LNCAP (cell line): ENCODE data around the gene ACYP2.

ENCODE experiments used
- TF ChIP-seq, protein P1 (sequence below): fragments of 450-650 bp; IDR thresholded peaks from 2 replicates; pipeline ENCODE4 v1.5.1; 2017; ENCODE audit warnings: mild to moderate bottlenecking

The ACYP2 gene

DNA sequence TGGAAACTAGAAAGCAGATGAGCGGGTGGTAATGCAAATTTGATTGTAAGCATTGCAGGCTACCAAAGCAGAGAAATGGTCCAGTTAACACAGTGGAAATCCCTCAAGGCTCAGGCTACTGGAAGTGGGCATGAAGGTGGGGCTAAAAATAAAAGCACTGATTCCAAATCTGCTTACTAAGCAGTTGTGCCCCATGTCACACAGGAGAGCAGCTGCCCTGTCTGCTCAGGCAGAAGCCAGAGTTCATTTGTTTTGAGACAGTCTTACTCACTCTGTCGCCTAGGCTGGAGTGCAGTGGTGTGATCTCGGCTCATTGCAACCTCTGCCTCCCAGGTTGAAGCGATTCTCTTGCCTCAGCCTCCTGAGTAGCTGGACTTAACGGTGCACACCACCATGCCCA is 183.1 kb downstream of the ACYP2 start:
- TF ChIP-seq, protein P1, sequence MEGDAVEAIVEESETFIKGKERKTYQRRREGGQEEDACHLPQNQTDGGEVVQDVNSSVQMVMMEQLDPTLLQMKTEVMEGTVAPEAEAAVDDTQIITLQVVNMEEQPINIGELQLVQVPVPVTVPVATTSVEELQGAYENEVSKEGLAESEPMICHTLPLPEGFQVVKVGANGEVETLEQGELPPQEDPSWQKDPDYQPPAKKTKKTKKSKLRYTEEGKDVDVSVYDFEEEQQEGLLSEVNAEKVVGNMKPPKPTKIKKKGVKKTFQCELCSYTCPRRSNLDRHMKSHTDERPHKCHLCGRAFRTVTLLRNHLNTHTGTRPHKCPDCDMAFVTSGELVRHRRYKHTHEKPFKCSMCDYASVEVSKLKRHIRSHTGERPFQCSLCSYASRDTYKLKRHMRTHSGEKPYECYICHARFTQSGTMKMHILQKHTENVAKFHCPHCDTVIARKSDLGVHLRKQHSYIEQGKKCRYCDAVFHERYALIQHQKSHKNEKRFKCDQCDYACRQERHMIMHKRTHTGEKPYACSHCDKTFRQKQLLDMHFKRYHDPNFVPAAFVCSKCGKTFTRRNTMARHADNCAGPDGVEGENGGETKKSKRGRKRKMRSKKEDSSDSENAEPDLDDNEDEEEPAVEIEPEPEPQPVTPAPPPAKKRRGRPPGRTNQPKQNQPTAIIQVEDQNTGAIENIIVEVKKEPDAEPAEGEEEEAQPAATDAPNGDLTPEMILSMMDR, result no peak

DNA sequence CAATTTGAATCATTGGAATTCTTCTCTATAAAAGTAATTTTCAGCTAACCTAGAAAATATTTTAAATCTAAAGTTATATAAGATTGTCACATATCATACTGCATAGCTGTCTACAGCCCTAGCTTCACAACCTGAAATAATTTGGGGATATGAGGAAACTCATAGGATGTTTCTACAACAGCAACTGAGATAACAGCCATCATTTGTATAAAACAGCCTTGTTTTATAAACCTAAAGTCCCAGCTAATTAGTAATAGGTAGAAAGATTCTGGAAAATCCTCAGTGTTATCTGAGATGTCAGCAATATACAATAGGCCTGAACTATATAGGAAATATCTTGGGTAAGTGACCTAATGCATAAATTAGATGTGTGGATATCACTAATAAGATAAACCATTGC is 188.2 kb downstream of the ACYP2 start:
- TF ChIP-seq, protein P1, result no peak

DNA sequence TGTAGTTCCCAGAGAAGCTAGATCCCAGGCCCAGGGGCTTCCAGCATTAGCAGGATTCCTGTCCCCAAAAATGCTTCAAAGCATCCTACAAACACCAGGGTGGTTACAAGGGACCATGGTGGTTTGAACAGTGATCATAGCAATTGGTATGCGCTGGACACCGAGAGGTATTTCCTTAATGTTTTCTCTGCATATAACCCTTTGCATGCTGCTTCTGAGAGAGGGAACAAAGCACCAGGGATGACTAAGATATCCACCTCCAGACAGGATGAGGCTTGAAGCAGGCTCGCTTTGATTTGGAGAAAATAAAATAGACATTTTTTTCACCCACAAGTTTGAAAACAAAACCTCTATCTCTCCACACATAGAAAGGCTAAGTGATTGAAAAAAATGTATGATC is 191.1 kb downstream of the ACYP2 start:
- TF ChIP-seq, protein P1, result no peak

DNA sequence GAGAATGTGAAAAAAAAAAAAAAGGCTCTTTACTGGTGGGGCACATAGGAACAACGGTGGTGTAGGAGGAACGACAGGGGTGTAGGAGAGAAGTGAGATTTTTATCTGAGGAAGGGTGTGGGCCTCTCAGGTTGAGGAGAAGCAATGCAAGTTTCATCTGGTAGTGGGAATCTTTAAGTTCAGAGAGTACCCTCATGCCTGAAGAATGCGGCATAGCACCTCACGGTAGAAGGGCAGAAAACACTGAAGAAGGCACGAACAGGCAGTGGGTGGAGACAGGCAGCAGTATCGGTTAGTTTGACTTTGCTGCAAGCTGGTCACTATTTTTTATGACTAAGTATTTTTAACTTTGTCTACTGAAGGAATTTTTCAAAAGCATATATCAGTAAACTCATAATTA is 192.8 kb downstream of the ACYP2 start:
- TF ChIP-seq, protein P1, result no peak

DNA sequence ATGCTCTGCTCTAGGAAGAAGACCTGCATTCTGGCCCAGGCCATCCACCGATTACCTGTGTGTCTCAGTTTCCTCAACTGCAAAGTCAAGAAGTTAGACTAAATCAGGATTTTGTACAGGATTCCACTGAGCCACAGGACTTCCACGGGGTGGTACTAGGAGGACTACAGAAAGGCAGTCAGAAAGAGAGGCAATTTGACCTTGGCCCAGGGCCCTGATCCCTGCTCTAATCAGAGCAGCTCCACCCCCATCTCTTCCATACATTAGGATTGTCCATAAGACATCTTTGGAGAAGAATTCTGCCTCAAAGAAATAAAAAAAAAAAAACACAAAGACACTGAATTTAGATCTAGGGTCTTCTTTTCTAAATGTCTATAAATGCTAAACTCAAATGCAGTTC is 193.4 kb downstream of the ACYP2 start:
- TF ChIP-seq, protein P1, result no peak

DNA sequence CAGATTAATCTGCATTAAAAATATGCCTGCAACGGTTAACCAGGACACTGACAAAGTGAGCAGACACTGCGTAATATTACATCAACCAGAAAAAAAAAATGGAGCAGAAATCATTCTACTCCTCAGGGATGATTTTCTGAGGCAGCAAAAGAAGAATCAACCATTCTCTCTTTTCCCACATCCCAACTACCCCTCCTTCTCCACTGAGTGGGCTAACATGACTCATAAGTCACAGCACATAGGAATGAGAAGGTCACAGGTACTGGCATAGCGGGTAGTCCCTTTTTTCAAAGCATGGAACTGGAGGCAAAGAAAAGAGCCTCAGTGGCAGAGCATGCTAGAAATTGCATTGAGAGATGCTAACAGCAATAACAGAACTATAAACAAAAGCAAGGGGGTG is 194.9 kb downstream of the ACYP2 start:
- TF ChIP-seq, protein P1, result no peak

DNA sequence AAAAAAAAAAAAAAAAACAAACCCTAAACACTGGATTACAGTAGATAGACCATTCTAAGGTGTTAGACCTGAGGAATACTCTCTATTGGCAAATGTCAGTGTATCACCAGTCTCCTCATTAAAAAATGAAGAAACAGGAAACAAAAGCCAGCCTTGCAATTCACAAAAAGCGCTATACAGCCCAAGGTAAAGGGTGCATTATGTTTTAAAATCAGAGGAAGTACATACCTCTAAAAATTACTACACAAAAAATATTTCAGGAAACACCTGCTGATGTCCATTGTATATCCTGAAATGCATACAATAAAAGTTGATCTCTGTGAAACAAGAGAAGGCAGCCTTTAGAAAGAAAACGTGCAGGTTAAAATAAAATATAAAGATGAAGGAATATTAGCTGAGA is 195.5 kb downstream of the ACYP2 start:
- TF ChIP-seq, protein P1, result no peak

DNA sequence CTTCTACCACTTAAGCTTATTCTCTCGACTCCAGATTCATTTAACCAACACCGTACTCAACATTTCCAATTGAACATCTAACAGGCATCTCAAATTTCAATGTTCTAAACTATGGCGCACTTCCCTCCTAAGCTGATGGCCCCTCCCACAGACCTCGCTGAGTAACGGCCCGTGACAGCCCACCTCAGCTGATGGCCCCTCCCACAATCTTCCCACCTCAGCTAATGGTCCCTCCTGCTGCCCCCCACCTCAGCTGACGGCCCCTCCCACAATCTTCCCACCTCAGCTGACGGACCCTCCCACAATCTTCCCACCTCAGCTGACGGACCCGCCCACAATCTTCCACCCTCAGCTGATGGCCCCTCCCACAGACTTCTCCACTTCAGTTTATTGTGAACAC is 197.7 kb downstream of the ACYP2 start:
- TF ChIP-seq, protein P1, result no peak
